Panc1 (cell line): ENCODE results near the gene COL11A1. TPM values are rescaled to one million over a fixed set of nuclear protein-coding genes. Genes with fewer than 3 reads are reported as not detected.

ENCODE experiments used
- ATAC-seq: fragments of 200-7000 bp; cut with Tn5 transposase; 2 replicates; pipeline ENCODE4 v1.9.1; 2020; ENCODE audit warnings: mild to moderate bottlenecking, moderate library complexity
- BruUV-seq: library from RNA; stranded (reverse); fragments of 400-500 nt; replicated peaks from 2 replicates; lab custom pipeline; 2021; lab: Mats Ljungman, UMichigan
- CTCF ChIA-PET: fragments of 300-600 bp; sonication (Branson Sonifier 250); formaldehyde crosslinking; loops from one replicate; lab custom pipeline; 2022; ENCODE audit warnings: antibody characterized with exemption; lab: Charles Lee
- POLR2A ChIA-PET: fragments of 300-600 bp; sonication (Branson Sonifier 250); formaldehyde crosslinking; loops from one replicate; lab custom pipeline; 2022; ENCODE audit warnings: antibody characterized with exemption; lab: Charles Lee
- DNase-seq: peaks from one replicate; pipeline ENCODE4 v3.0.0-alpha.2; 2010; ENCODE audit warnings: low read depth, low spot score
- H3K27ac ChIP-seq: 2 replicates; pipeline ENCODE4 v1.5.1; 2011; ENCODE audit warnings: mild to moderate bottlenecking, low read length, inconsistent platforms
- H3K27me3 ChIP-seq: fragments of 200-500 bp; sonication (Bioruptor generic); 2 replicates; pipeline ENCODE4 v1.6.0; 2014; ENCODE audit warnings: low read length, inconsistent platforms; ENCODE audit not compliant: control insufficient read depth, insufficient read depth
- H3K36me3 ChIP-seq: fragments of 200-500 bp; sonication (Bioruptor generic); 2 replicates; pipeline ENCODE4 v1.5.1; 2014; ENCODE audit warnings: inconsistent platforms, mild to moderate bottlenecking, low read length, moderate library complexity; ENCODE audit not compliant: control insufficient read depth, insufficient read depth
- H3K4me1 ChIP-seq: 2 replicates; pipeline ENCODE4 v1.5.1; 2011; ENCODE audit warnings: inconsistent platforms, mild to moderate bottlenecking, low read length, moderate library complexity; ENCODE audit not compliant: control insufficient read depth, insufficient read depth
- H3K4me3 ChIP-seq, 2 experiments: 2 replicates each; pipeline ENCODE4 v1.5.1; 2011 to 2012; ENCODE audit warnings: low read depth in 2 of 2, low read length in 2 of 2, mild to moderate bottlenecking in 2 of 2, inconsistent platforms in 1 of 2, moderate library complexity in 1 of 2
- H3K9me3 ChIP-seq: fragments of 200-500 bp; sonication (Bioruptor generic); 2 replicates; pipeline ENCODE4 v1.5.1; 2014; ENCODE audit warnings: low read depth, mild to moderate bottlenecking, inconsistent platforms, low read length, moderate library complexity; ENCODE audit not compliant: control insufficient read depth, insufficient read depth
- POLR2AphosphoS5 ChIP-seq: IDR thresholded peaks from 2 replicates; pipeline ENCODE4 v1.6.1; 2012; ENCODE audit warnings: mild to moderate bottlenecking, low read depth, low read length, moderate library complexity
- SIN3A ChIP-seq: IDR thresholded peaks from 2 replicates; pipeline ENCODE4 v1.6.1; 2012; ENCODE audit warnings: low read depth, mild to moderate bottlenecking, low read length, moderate library complexity, borderline replicate concordance; ENCODE audit not compliant: insufficient read depth
- TCF7L2 ChIP-seq: IDR thresholded peaks from 2 replicates; pipeline ENCODE4 v1.6.1; 2011; ENCODE audit warnings: mild to moderate bottlenecking, low read depth, low read length, inconsistent platforms
- in situ Hi-C: cut with HindIII; loops from 2 replicates; pipeline ENCODE4 v1.10.0; 2016; ENCODE audit warnings: low sequenced_read_pairs, low pct_unique_long_range_greater_than_20kb
- intact Hi-C: fragments of 100-400 bp; cut with micrococcal nuclease; formaldehyde crosslinking; loops from one replicate; pipeline ENCODE4 v1.10.0; 2022; ENCODE audit not compliant: unreplicated experiment
- total RNA-seq: library from RNA; stranded (reverse); gene quantifications from one replicate; pipeline ENCODE4 v1.2.1, GENCODE V29; 2021; ENCODE audit not compliant: unreplicated experiment
- TF ChIP-seq, protein P1 (sequence below), 2 experiments: IDR thresholded peaks; 2 replicates each; pipeline ENCODE4 v1.6.1; 2011 to 2012; ENCODE audit warnings: low read depth in 2 of 2, control low read depth in 1 of 2, low read length in 1 of 2, mild to moderate bottlenecking in 1 of 2, moderate library complexity in 1 of 2; ENCODE audit not compliant: insufficient read depth in 1 of 2
- TF ChIP-seq, protein P2 (sequence below): fragments of 450-650 bp; IDR thresholded peaks from 2 replicates; pipeline ENCODE4 v1.5.1; 2017; ENCODE audit warnings: mild to moderate bottlenecking

The COL11A1 gene
- total RNA-seq, 1 experiment from 2014 or later = 106 TPM

- CTCF ChIA-PET = no interaction called here
- intact Hi-C loops = no loop called here
- TF ChIP-seq POLR2AphosphoS5 (no peak), SIN3A (no peak), TCF7L2 (no peak)
- TF ChIP-seq, protein P1, sequence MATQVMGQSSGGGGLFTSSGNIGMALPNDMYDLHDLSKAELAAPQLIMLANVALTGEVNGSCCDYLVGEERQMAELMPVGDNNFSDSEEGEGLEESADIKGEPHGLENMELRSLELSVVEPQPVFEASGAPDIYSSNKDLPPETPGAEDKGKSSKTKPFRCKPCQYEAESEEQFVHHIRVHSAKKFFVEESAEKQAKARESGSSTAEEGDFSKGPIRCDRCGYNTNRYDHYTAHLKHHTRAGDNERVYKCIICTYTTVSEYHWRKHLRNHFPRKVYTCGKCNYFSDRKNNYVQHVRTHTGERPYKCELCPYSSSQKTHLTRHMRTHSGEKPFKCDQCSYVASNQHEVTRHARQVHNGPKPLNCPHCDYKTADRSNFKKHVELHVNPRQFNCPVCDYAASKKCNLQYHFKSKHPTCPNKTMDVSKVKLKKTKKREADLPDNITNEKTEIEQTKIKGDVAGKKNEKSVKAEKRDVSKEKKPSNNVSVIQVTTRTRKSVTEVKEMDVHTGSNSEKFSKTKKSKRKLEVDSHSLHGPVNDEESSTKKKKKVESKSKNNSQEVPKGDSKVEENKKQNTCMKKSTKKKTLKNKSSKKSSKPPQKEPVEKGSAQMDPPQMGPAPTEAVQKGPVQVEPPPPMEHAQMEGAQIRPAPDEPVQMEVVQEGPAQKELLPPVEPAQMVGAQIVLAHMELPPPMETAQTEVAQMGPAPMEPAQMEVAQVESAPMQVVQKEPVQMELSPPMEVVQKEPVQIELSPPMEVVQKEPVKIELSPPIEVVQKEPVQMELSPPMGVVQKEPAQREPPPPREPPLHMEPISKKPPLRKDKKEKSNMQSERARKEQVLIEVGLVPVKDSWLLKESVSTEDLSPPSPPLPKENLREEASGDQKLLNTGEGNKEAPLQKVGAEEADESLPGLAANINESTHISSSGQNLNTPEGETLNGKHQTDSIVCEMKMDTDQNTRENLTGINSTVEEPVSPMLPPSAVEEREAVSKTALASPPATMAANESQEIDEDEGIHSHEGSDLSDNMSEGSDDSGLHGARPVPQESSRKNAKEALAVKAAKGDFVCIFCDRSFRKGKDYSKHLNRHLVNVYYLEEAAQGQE (IDR thresholded peaks at IDR 0.05; ENCODE audit: insufficient read depth in 1 of 2, low read depth in 2 of 2, low read length in 1 of 2) = no peak
- TF ChIP-seq, protein P2, sequence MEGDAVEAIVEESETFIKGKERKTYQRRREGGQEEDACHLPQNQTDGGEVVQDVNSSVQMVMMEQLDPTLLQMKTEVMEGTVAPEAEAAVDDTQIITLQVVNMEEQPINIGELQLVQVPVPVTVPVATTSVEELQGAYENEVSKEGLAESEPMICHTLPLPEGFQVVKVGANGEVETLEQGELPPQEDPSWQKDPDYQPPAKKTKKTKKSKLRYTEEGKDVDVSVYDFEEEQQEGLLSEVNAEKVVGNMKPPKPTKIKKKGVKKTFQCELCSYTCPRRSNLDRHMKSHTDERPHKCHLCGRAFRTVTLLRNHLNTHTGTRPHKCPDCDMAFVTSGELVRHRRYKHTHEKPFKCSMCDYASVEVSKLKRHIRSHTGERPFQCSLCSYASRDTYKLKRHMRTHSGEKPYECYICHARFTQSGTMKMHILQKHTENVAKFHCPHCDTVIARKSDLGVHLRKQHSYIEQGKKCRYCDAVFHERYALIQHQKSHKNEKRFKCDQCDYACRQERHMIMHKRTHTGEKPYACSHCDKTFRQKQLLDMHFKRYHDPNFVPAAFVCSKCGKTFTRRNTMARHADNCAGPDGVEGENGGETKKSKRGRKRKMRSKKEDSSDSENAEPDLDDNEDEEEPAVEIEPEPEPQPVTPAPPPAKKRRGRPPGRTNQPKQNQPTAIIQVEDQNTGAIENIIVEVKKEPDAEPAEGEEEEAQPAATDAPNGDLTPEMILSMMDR = no peak
- POLR2A ChIA-PET = no interaction called here
- ATAC-seq (no peak), DNase-seq (no peak)
- H3K9me3 ChIP-seq = no peaks in the 10 kb centered on the region; the same call in 1 of the 2 replicates
- H3K36me3 ChIP-seq = no peaks in the 10 kb centered on the region
- no peaks in the 10 kb centered on the region for H3K4me1 ChIP-seq
- in situ Hi-C loops = no loop called here
- no TSS peak for BruUV-seq
- H3K27me3 ChIP-seq = no peaks in the 10 kb centered on the region
- H3K27ac ChIP-seq = peak overlapping the region; percentile 83
- H3K4me3 ChIP-seq = no peak overlapping the region
These were observed 2.4 kb upstream of the COL11A1 start for GRCh38 chr1:103110701-103111100.

DNA sequence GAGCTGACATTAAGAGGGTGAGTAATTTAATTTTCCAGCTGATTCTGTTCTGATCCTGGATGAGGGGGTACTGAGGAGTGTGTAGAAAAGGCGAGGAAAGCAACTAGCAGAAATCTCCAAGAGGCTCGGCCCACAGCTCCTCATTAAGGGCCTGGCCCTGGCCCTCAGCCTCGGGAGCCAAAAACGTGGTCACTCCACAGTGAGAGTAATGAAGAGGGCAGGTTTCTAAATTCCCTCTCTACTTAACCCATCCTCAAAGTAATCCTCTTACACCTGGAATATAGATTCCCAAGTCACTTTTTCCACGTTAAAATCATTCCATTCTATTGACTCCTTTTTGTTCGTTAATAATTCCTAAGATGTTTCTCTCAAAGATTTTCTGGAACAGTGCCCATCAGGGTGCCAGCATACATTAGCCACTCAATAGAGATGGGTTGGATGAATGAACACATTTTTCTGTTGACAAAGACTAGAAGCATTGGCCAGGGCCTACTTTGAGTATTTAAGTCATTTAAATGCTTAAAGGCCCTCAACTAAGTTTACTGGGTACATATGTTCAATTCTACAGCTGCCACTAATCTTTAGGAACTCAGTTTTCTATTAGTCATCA lies 1.1 kb upstream of the COL11A1 start:
- peak overlapping the region; percentile 83 for H3K27ac ChIP-seq
- in situ Hi-C loops = no loop called here
- POLR2A ChIA-PET = no interaction called here
- intact Hi-C loops = no loop called here
- H3K27me3 ChIP-seq = no peaks in the 10 kb centered on the region
- H3K9me3 ChIP-seq = no peaks in the 10 kb centered on the region
- BruUV-seq = no TSS peak
- H3K36me3 ChIP-seq = no peaks in the 10 kb centered on the region
- ATAC-seq (no peak), DNase-seq (no peak)
- no peaks in the 10 kb centered on the region for H3K4me1 ChIP-seq
- CTCF ChIA-PET = no interaction called here
- TF ChIP-seq TCF7L2 (no peak), POLR2AphosphoS5 (no peak), SIN3A (no peak)
- TF ChIP-seq, protein P1 (IDR thresholded peaks at IDR 0.05; ENCODE audit: insufficient read depth in 1 of 2, low read depth in 2 of 2, low read length in 1 of 2) = no peak
- TF ChIP-seq, protein P2 = no peak
- H3K4me3 ChIP-seq = peak overlapping the region; percentile 60 to 72
